ENCODE measurements around the gene ZNF502.

The ZNF502 gene

GRCh38 chr3:44761424-44762169 lies 49.1 kb downstream of the ZNF502 start, which contains the start of the genes KIAA1143 and KIF15:
KIAA1143 (minus strand) TSS chr3:44761619; CDS start chr3:44761602, 17 bp downstream.
KIF15 (plus strand) TSS chr3:44761794; CDS start chr3:44761866, 72 bp downstream.
- Mint-ChIP-seq H3K27me3 (ENCODE audit: low read depth) (no peaks in the 10 kb centered on the region), H3K27ac (peak within 1 kb of the TSS; percentile 46 to 89 (median 74)), H3K36me3 (ENCODE audit: low read depth) (peaks cover 70% of the 10 kb centered on the region)

GRCh38 chr3:44762170-44762677 lies 49.8 kb downstream of the ZNF502 start:
- Mint-ChIP-seq H3K9me3 (peaks cover 62% of the 10 kb centered on the region), H3K27me3 (ENCODE audit: low read depth) (no peaks in the 10 kb centered on the region), H3K36me3 (ENCODE audit: low read depth) (peaks cover 69% of the 10 kb centered on the region), H3K4me1 (peaks cover 8% of the 10 kb centered on the region), H3K27ac (peak overlapping the region; percentile 46 to 89 (median 74)), H3K4me3 (peak overlapping the region; percentile 86 to 91 (median 91))
- no peak for TF ChIP-seq CTCF (IDR thresholded peaks at IDR 0.05; ENCODE audit: unreplicated experiment in 3 of 3)

More at GRCh38 chr3:44761424-44762169, 49.1 kb downstream of the ZNF502 start, which contains the start of the genes KIAA1143 and KIF15:
- TF ChIP-seq CTCF (IDR thresholded peaks at IDR 0.05; ENCODE audit: unreplicated experiment in 3 of 3), result no peak
- peaks cover 60% of the 10 kb centered on the region for H3K9me3 Mint-ChIP-seq
- H3K4me3 Mint-ChIP-seq, result peak within 1 kb of the TSS; percentile 86 to 91 (median 91)
- H3K4me1 Mint-ChIP-seq, result peaks cover 8% of the 10 kb centered on the region

DNA sequence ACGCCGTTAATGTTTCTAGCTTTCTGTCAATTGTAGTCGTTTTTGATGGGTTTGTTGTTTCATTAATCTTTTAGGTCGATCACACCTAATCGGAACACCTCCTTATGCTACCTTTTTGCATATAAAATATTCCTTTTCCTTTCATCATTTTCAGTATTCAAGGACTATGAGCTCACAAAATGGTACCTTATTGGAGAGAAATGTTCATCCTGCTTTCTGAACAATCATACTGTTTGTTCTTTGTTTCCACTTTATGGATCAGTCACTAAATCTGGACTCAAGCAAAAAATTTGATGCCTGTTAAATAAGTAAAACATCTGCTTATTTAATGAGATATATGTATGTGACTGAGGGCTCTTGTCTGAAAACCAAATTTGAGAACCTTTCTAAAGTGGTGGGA lies 50.2 kb downstream of the ZNF502 start:
- Mint-ChIP-seq H3K9me3 (peaks cover 61% of the 10 kb centered on the region), H3K27ac (peak overlapping the region; percentile 46 to 89 (median 74)), H3K36me3 (ENCODE audit: low read depth) (peaks cover 69% of the 10 kb centered on the region), H3K27me3 (ENCODE audit: low read depth) (no peaks in the 10 kb centered on the region), H3K4me1 (peaks cover 8% of the 10 kb centered on the region), H3K4me3 (peak overlapping the region; percentile 86 to 91 (median 91))
- no peak for TF ChIP-seq CTCF (IDR thresholded peaks at IDR 0.05; ENCODE audit: unreplicated experiment in 3 of 3)

DNA sequence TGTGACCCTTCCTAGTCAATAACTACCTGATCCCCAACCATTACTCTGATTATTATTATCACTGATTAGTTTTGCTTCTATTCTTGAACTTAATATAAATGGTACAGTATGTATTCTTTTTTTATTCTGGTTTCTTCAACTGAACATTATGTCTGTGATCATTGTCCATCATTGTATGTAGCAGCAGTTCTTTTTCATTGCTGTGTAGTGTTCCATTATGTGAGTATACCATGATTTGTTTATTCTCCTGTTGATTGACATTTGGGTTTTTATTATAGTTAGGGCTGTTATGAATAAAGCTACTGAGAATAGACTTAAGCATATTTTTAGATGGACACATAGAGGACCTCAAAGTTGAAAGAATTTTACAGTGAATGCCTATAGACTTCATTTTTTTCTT lies 51.8 kb downstream of the ZNF502 start:
- Mint-ChIP-seq H3K27me3 (ENCODE audit: low read depth) (no peaks in the 10 kb centered on the region), H3K4me1 (peaks cover 8% of the 10 kb centered on the region), H3K27ac (no peak overlapping the region), H3K4me3 (peak overlapping the region in 1 of 3 experiments; percentile 57), H3K9me3 (peaks cover 57% of the 10 kb centered on the region), H3K36me3 (ENCODE audit: low read depth) (peaks cover 69% of the 10 kb centered on the region)
- TF ChIP-seq CTCF (IDR thresholded peaks at IDR 0.05; ENCODE audit: unreplicated experiment in 3 of 3), result no peak

DNA sequence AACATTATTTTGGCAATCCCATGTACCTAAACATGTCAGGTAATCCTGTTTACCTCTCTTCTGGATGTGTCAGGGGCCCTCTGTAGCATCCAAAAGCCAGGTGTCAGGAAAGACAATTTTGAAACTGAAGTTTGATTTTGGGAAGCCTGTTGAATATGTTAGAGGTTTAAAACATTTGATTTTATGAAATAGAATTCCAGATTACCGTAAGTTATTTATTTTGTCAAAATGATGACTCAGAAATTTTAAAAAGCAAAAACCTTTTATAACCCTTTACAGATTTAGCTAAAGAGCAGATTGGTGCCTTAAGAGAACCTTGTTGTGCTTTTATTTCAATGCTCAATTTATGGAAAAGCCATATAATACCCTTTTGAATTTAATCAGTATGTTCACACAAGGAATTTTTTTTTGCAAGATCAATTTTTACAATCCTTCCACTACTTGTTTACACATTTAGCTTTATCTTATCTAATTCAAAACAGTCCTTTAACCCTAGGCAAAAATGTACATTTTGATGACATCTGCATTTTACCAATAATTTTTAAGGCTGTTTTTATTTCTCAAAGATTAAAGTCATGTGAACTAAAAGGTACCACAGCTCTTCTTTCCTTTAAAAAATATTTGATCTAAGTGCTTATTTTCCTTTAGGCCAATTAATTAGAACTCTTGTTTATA lies 59.1 kb downstream of the ZNF502 start:
- Mint-ChIP-seq H3K4me3 (no peak overlapping the region), H3K9me3 (peaks cover 48% of the 10 kb centered on the region), H3K4me1 (no peaks in the 10 kb centered on the region), H3K27me3 (ENCODE audit: low read depth) (no peaks in the 10 kb centered on the region), H3K27ac (no peak overlapping the region), H3K36me3 (ENCODE audit: low read depth) (peaks cover 92% of the 10 kb centered on the region)
- TF ChIP-seq CTCF (IDR thresholded peaks at IDR 0.05; ENCODE audit: unreplicated experiment in 3 of 3), result no peak
